PC-9 (cell line): Measurements from ENCODE around the gene EMC10. TPM values are rescaled to one million over a fixed set of nuclear protein-coding genes. Genes with fewer than 3 reads are reported as not detected.

Experiments used
- BruUV-seq: library from RNA; stranded (reverse); fragments of 400-500 nt; replicated peaks from 2 replicates; lab custom pipeline; 2021; lab: Mats Ljungman, UMichigan
- CTCF ChIA-PET: fragments of 300-600 bp; sonication (Branson Sonifier 250); formaldehyde crosslinking; loops from one replicate; lab custom pipeline; 2022; ENCODE audit warnings: antibody characterized with exemption; lab: Charles Lee
- POLR2A ChIA-PET: fragments of 300-600 bp; sonication (Branson Sonifier 250); formaldehyde crosslinking; loops from one replicate; lab custom pipeline; 2022; ENCODE audit warnings: antibody characterized with exemption; ENCODE audit not compliant: unreplicated experiment; lab: Charles Lee
- DNase-seq, 2 experiments: peaks; one replicate each; pipeline versions ENCODE4 v3.0.0 to v3.0.0-alpha.2; 2015 to 2022; ENCODE audit warnings: mixed read lengths in 1 of 2
- H2AFZ ChIP-seq: fragments of 200-600 bp; sonication (generic); 2 replicates; pipeline ENCODE4 v1.8.1; 2017; ENCODE audit warnings: antibody characterized with exemption
- H3F3A ChIP-seq: fragments of 200-600 bp; sonication (generic); 2 replicates; pipeline ENCODE4 v1.8.1; 2017; ENCODE audit warnings: antibody characterized with exemption, mild to moderate bottlenecking, low read depth; ENCODE audit not compliant: insufficient read depth
- H3K27ac ChIP-seq: fragments of 200-600 bp; sonication (generic); 2 replicates; pipeline ENCODE4 v1.6.1; 2016; ENCODE audit warnings: mixed run types
- H3K27me3 ChIP-seq: fragments of 200-600 bp; sonication (generic); 2 replicates; pipeline ENCODE4 v1.6.1; 2016; ENCODE audit warnings: low read depth, mixed run types; ENCODE audit not compliant: insufficient read depth
- H3K36me3 ChIP-seq: fragments of 200-600 bp; sonication (generic); 2 replicates; pipeline ENCODE4 v1.6.1; 2016; ENCODE audit warnings: low read depth, mixed run types
- H3K4me1 ChIP-seq: fragments of 200-600 bp; sonication (generic); replicated peaks from 2 replicates; pipeline ENCODE4 v1.6.1; 2016; ENCODE audit warnings: mixed run types; ENCODE audit not compliant: insufficient read depth
- H3K4me2 ChIP-seq: fragments of 200-600 bp; sonication (generic); 2 replicates; pipeline ENCODE4 v1.6.1; 2017; ENCODE audit warnings: mixed run types
- H3K4me3 ChIP-seq: fragments of 200-600 bp; sonication (generic); 2 replicates; pipeline ENCODE4 v1.6.1; 2016; ENCODE audit warnings: mixed run types
- H3K79me2 ChIP-seq: fragments of 200-600 bp; sonication (generic); 2 replicates; pipeline ENCODE4 v1.6.1; 2017; ENCODE audit warnings: low read depth, mixed run types
- H3K9me2 ChIP-seq: fragments of 200-600 bp; sonication (generic); 2 replicates; pipeline ENCODE4 v1.8.1; 2017; ENCODE audit warnings: mild to moderate bottlenecking; ENCODE audit not compliant: insufficient read depth
- H3K9me3 ChIP-seq: fragments of 200-600 bp; sonication (generic); 2 replicates; pipeline ENCODE4 v1.8.1; 2016; ENCODE audit warnings: low read depth; ENCODE audit not compliant: insufficient read depth
- H4K20me1 ChIP-seq: fragments of 200-600 bp; sonication (generic); 2 replicates; pipeline ENCODE4 v1.8.1; 2017; ENCODE audit not compliant: insufficient read depth
- CTCF ChIP-seq: fragments of 200-600 bp; sonication (generic); conservative IDR thresholded peaks from 2 replicates; pipeline ENCODE4 v1.6.1; 2017; ENCODE audit warnings: mixed run types, antibody characterized with exemption, mild to moderate bottlenecking, moderate library complexity
- EZH2 ChIP-seq: fragments of 200-600 bp; sonication (generic); IDR thresholded peaks from 2 replicates; pipeline ENCODE4 v1.8.0; 2017; ENCODE audit warnings: antibody characterized with exemption, low read depth
- intact Hi-C: fragments of 100-400 bp; cut with micrococcal nuclease; formaldehyde crosslinking; loops from one replicate; pipeline ENCODE4 v1.10.0; 2022; ENCODE audit not compliant: unreplicated experiment
- total RNA-seq: library from RNA; stranded (reverse); gene quantifications from 2 replicates; pipeline ENCODE4 v1.2.3, GENCODE V29; 2021

The EMC10 gene
- total RNA-seq, 1 experiment from 2014 or later, result 118 TPM

GRCh38 chr19:50494186-50495019 is 18.1 kb downstream of the EMC10 start:
- TF ChIP-seq EZH2 (no peak), CTCF (no peak)
- ChIA-PET POLR2A (no interaction called here), CTCF (no interaction called here)
- Histone ChIP-seq H3K36me3 (no peaks in the 10 kb centered on the region), H3K4me1 (no peaks in the 10 kb centered on the region), H3F3A (peaks cover 8% of the 10 kb centered on the region; the same call in 1 of the 2 replicates), H3K4me2 (no peak overlapping the region), H4K20me1 (no peaks in the 10 kb centered on the region), H3K79me2 (no peaks in the 10 kb centered on the region), H3K27ac (no peak overlapping the region), H3K27me3 (no peaks in the 10 kb centered on the region), H3K9me2 (no peaks in the 10 kb centered on the region), H2AFZ (no peak overlapping the region), H3K9me3 (no peaks in the 10 kb centered on the region), H3K4me3 (no peak overlapping the region)
- DNase-seq, result no peak
- intact Hi-C loops, result no loop called here
- BruUV-seq, result no TSS peak

GRCh38 chr19:50495020-50495531 is 18.8 kb downstream of the EMC10 start:
- DNase-seq, result no peak

More at GRCh38 chr19:50495020-50495531, 18.8 kb downstream of the EMC10 start:
- H3K9me2 ChIP-seq, result no peaks in the 10 kb centered on the region
- CTCF ChIA-PET, result no interaction called here
- TF ChIP-seq EZH2, result no peak
- TF ChIP-seq CTCF, result no peak
- no TSS peak for BruUV-seq
- no peaks in the 10 kb centered on the region for H3K27me3 ChIP-seq
- H3K4me1 ChIP-seq, result no peaks in the 10 kb centered on the region
- POLR2A ChIA-PET, result no interaction called here
- no peak overlapping the region for H3K27ac ChIP-seq
- H3K36me3 ChIP-seq, result no peaks in the 10 kb centered on the region
- peaks cover 8% of the 10 kb centered on the region; the same call in 1 of the 2 replicates for H3F3A ChIP-seq
- H3K79me2 ChIP-seq, result no peaks in the 10 kb centered on the region
- H3K9me3 ChIP-seq, result no peaks in the 10 kb centered on the region
- no peaks in the 10 kb centered on the region for H4K20me1 ChIP-seq
- intact Hi-C loops, result no loop called here
- H2AFZ ChIP-seq, result no peak overlapping the region
- H3K4me2 ChIP-seq, result no peak overlapping the region
- H3K4me3 ChIP-seq, result no peak overlapping the region
